Stimulated activated CD4-positive, alpha-beta T cell treated with anti-CD3 and anti-CD28 coated beads, TNF-alpha, amount 100 ng/mL, for 48 hours (primary cell): ENCODE measurements around the gene D2HGDH.
"Not testable (repeated sequence)": the region's sequence is repeated elsewhere in the genome, so short reads cannot be mapped to it uniquely, and the experiment has no call there.

Source experiments
- DNase-seq, 3 donors: peaks; one replicate each; pipeline ENCODE4 v3.0.0-alpha.2; 2020; ENCODE audit warnings: low read depth in 3 of 3

D2HGDH gene

GRCh38 chr2:241768850-241769249 is 34.4 kb downstream of the D2HGDH start:
- DNase-seq = no peak

GRCh38 chr2:241769819-241770184 is 35.4 kb downstream of the D2HGDH start:
- no peak for DNase-seq

GRCh38 chr2:241770185-241770935 is 35.9 kb downstream of the D2HGDH start:
- no peak for DNase-seq

- no peak for DNase-seq
Measured at GRCh38 chr2:241770936-241771285, 36.5 kb downstream of the D2HGDH start.

GRCh38 chr2:241771286-241772062 is 37.0 kb downstream of the D2HGDH start:
- DNase-seq = no peak

GRCh38 chr2:241772063-241772499 is 37.7 kb downstream of the D2HGDH start:
- peak in 1 of 3 donors; percentile 19 for DNase-seq

GRCh38 chr2:241773511-241774418 is 39.3 kb downstream of the D2HGDH start:
- DNase-seq = no peak

- DNase-seq = no peak
Measured at GRCh38 chr2:241774419-241775222, 40.2 kb downstream of the D2HGDH start.

GRCh38 chr2:241775223-241776177 is 41.1 kb downstream of the D2HGDH start:
- no peak for DNase-seq

- no peak for DNase-seq
Measured at GRCh38 chr2:241776336-241777169, 42.1 kb downstream of the D2HGDH start, which contains the start of gene GAL3ST2. Gene GAL3ST2 (plus strand): TSS chr2:241776822. CDS start chr2:241776956, 134 bp downstream.

GRCh38 chr2:241777170-241777685 is 42.8 kb downstream of the D2HGDH start:
- DNase-seq = no peak

- no peak for DNase-seq
Measured at GRCh38 chr2:241777686-241778627, 43.5 kb downstream of the D2HGDH start.

- DNase-seq = no peak
Measured at GRCh38 chr2:241780939-241781569, 46.6 kb downstream of the D2HGDH start.

- not testable (repeated sequence) for DNase-seq
Measured at GRCh38 chr2:241782053-241782452, 47.6 kb downstream of the D2HGDH start.

- no peak for DNase-seq
Measured at GRCh38 chr2:241788135-241788534, 53.7 kb downstream of the D2HGDH start.

GRCh38 chr2:241788572-241788971 is 54.1 kb downstream of the D2HGDH start:
- peak in 2 of 3 donors; percentile 38 to 53 for DNase-seq

- DNase-seq = not testable (repeated sequence)
Measured at GRCh38 chr2:241791385-241791784, 57.0 kb downstream of the D2HGDH start.
